IMR-90 (cell line): ENCODE data around the gene SLC24A3. TPM values are rescaled to one million over a fixed set of nuclear protein-coding genes. Genes with fewer than 3 reads are reported as not detected.

Source experiments
- ATAC-seq: fragments of 200-7000 bp; cut with Tn5 transposase; 2 replicates; pipeline ENCODE4 v1.9.1; 2020; ENCODE audit warnings: low read depth, mild to moderate bottlenecking, moderate library complexity
- BruUV-seq: library from RNA; stranded (reverse); fragments of 400-500 nt; replicated peaks from 2 replicates; lab custom pipeline; 2021; lab: Mats Ljungman, UMichigan
- CTCF ChIA-PET: fragments of 300-600 bp; formaldehyde crosslinking; extraction: SDS; loops from one replicate; lab custom pipeline; 2021; ENCODE audit warnings: antibody characterized with exemption; lab: Yijun Ruan, JAX
- POLR2A ChIA-PET: fragments of 300-600 bp; sonication (Branson Sonifier 250); formaldehyde crosslinking; loops from one replicate; lab custom pipeline; 2022; ENCODE audit warnings: antibody characterized with exemption; ENCODE audit not compliant: unreplicated experiment; lab: Charles Lee
- DNase-seq: peaks from one replicate; pipeline ENCODE4 v3.0.0; 2013
- H2AFZ ChIP-seq: replicated peaks from 2 replicates; pipeline ENCODE3; 2013; ENCODE audit warnings: low read length, mild to moderate bottlenecking; ENCODE audit not compliant: poor library complexity
- H2AK5ac ChIP-seq: 2 replicates; pipeline ENCODE4 v1.6.1; 2013; ENCODE audit warnings: low read depth, low read length, inconsistent platforms
- H2AK9ac ChIP-seq: replicated peaks from 2 replicates; pipeline ENCODE3; 2013; ENCODE audit warnings: mild to moderate bottlenecking, low read depth, low read length, moderate library complexity; ENCODE audit not compliant: poor library complexity
- H2BK120ac ChIP-seq: 2 replicates; pipeline ENCODE4 v1.6.1; 2013; ENCODE audit warnings: low read depth, low read length, inconsistent platforms
- H2BK15ac ChIP-seq: 3 replicates; pipeline ENCODE4 v1.6.1; 2013; ENCODE audit warnings: low read depth, low read length, inconsistent platforms
- H2BK20ac ChIP-seq: 2 replicates; pipeline ENCODE4 v1.6.1; 2013; ENCODE audit warnings: low read depth, mild to moderate bottlenecking, inconsistent platforms, low read length, moderate library complexity
- H2BK5ac ChIP-seq: 2 replicates; pipeline ENCODE4 v1.6.1; 2013; ENCODE audit warnings: mild to moderate bottlenecking, low read depth, low read length, inconsistent platforms; ENCODE audit not compliant: poor library complexity, severe bottlenecking
- H3K14ac ChIP-seq: replicated peaks from 2 replicates; pipeline ENCODE4 v1.6.1; 2013; ENCODE audit warnings: low read depth, low read length, inconsistent platforms
- H3K18ac ChIP-seq: 2 replicates; pipeline ENCODE4 v1.6.1; 2013; ENCODE audit warnings: low read depth, low read length, control low read depth
- H3K23ac ChIP-seq: 2 replicates; pipeline ENCODE4 v1.6.1; 2013; ENCODE audit warnings: low read depth, low read length, inconsistent platforms
- H3K27ac ChIP-seq: 2 replicates; pipeline ENCODE4 v1.5.1; 2013; ENCODE audit warnings: mild to moderate bottlenecking, control low read depth, low read length; ENCODE audit not compliant: insufficient read depth
- H3K27me3 ChIP-seq: 2 replicates; pipeline ENCODE4 v1.6.1; 2013; ENCODE audit warnings: low read length; ENCODE audit not compliant: control insufficient read depth, insufficient read depth
- H3K36me3 ChIP-seq: 2 replicates; pipeline ENCODE4 v1.6.1; 2013; ENCODE audit warnings: low read length, mixed read lengths; ENCODE audit not compliant: control insufficient read depth, insufficient read depth
- H3K4ac ChIP-seq: 2 replicates; pipeline ENCODE4 v1.6.1; 2013; ENCODE audit warnings: low read depth, low read length, inconsistent platforms
- H3K4me1 ChIP-seq: 2 replicates; pipeline ENCODE4 v1.6.1; 2013; ENCODE audit warnings: low read length, mixed read lengths; ENCODE audit not compliant: control insufficient read depth, insufficient read depth
- H3K4me2 ChIP-seq: 2 replicates; pipeline ENCODE4 v1.6.1; 2013; ENCODE audit warnings: low read depth, mild to moderate bottlenecking, control low read depth, low read length, moderate library complexity
- H3K4me3 ChIP-seq: 2 replicates; pipeline ENCODE4 v1.5.1; 2013; ENCODE audit warnings: low read depth, mild to moderate bottlenecking, control low read depth, low read length, moderate library complexity; ENCODE audit not compliant: insufficient read depth
- H3K56ac ChIP-seq: 2 replicates; pipeline ENCODE4 v1.6.1; 2013; ENCODE audit warnings: low read length, inconsistent platforms; ENCODE audit not compliant: insufficient read depth; ENCODE audit errors: extremely low read depth
- H3K79me1 ChIP-seq, 2 experiments: 2 replicates each; pipeline ENCODE4 v1.6.1; 2013; ENCODE audit warnings: low read length in 2 of 2, inconsistent platforms in 1 of 2, low read depth in 1 of 2
- H3K9ac ChIP-seq: 2 replicates; pipeline ENCODE4 v1.6.1; 2013; ENCODE audit warnings: low read depth, low read length, control low read depth
- H3K9me1 ChIP-seq: 2 replicates; pipeline ENCODE4 v1.6.1; 2013; ENCODE audit warnings: low read length, inconsistent platforms; ENCODE audit not compliant: insufficient read depth
- H3K9me3 ChIP-seq: 2 replicates; pipeline ENCODE4 v1.6.1; 2013; ENCODE audit warnings: low read length; ENCODE audit not compliant: control insufficient read depth, insufficient read depth
- H4K20me1 ChIP-seq: 2 replicates; pipeline ENCODE4 v1.6.1; 2013; ENCODE audit warnings: low read length, inconsistent platforms; ENCODE audit not compliant: insufficient read depth
- H4K5ac ChIP-seq: 2 replicates; pipeline ENCODE4 v1.6.1; 2013; ENCODE audit warnings: mild to moderate bottlenecking, low read depth, low read length, control low read depth
- H4K8ac ChIP-seq, 2 experiments: 2 replicates each; pipeline ENCODE4 v1.6.1; 2013; ENCODE audit warnings: low read depth in 2 of 2, low read length in 2 of 2, control low read depth in 1 of 2, inconsistent platforms in 1 of 2
- H4K91ac ChIP-seq: 2 replicates; pipeline ENCODE4 v1.6.1; 2013; ENCODE audit warnings: low read depth, low read length, inconsistent platforms; ENCODE audit not compliant: insufficient read depth
- CHD1 ChIP-seq: IDR thresholded peaks from 2 replicates; pipeline ENCODE4 v1.6.1; 2012; ENCODE audit warnings: low read depth, low read length, improper control_type of control experiment
- RAD21 ChIP-seq: IDR thresholded peaks from 2 replicates; pipeline ENCODE4 v1.6.1; 2012; ENCODE audit warnings: low read length, improper control_type of control experiment
- WGBS, 2 experiments: methylation state at CpG; one replicate each; pipeline versions ENCODE4 v1.1.5 to v1.1.7; 2013; ENCODE audit warnings: missing lambda C conversion rate in 2 of 2; ENCODE audit not compliant: insufficient read length in 1 of 2; ENCODE audit errors: extremely low coverage in 2 of 2; 5-methylcytosine and 5-hydroxymethylcytosine counted together
- dilution Hi-C: fragments of 300-500 bp; cut with HindIII; formaldehyde crosslinking; loops from one replicate; pipeline ENCODE4 v1.14.3; 2018; ENCODE audit warnings: low sequenced_read_pairs; ENCODE audit not compliant: unreplicated experiment
- in situ Hi-C: fragments of 300-500 bp; cut with MboI; formaldehyde crosslinking; loops from 3 replicates; pipeline ENCODE4 v1.14.3; 2019; ENCODE audit warnings: low sequenced_read_pairs, inconsistent platforms, mixed read lengths
- intact Hi-C: fragments of 100-400 bp; cut with micrococcal nuclease; formaldehyde crosslinking; loops from 2 replicates; pipeline ENCODE4 v1.10.0; 2022
- polyA plus RNA-seq, 3 experiments: library from polyadenylated mRNA; depleted of rRNA; stranded (reverse); fragments of >200 nt; gene quantifications; 2 replicates each; pipeline ENCODE4 v1.2.3, GENCODE V29; 2012; ENCODE audit warnings: low replicate concordance in 1 of 3
- total RNA-seq: library from RNA; depleted of rRNA; stranded (reverse); fragments of >200 nt; gene quantifications from 2 replicates; pipeline ENCODE4 v1.2.3, GENCODE V29; 2012
- TF ChIP-seq, protein P1 (sequence below): conservative IDR thresholded peaks from 2 replicates; pipeline ENCODE4 v1.5.1; 2012; ENCODE audit warnings: mild to moderate bottlenecking, low read depth, low read length, improper control_type of control experiment

The SLC24A3 gene
- total and polyA plus RNA-seq, 2 of the 4 experiments (the other 2 are of a cell fraction): not detected

DNA sequence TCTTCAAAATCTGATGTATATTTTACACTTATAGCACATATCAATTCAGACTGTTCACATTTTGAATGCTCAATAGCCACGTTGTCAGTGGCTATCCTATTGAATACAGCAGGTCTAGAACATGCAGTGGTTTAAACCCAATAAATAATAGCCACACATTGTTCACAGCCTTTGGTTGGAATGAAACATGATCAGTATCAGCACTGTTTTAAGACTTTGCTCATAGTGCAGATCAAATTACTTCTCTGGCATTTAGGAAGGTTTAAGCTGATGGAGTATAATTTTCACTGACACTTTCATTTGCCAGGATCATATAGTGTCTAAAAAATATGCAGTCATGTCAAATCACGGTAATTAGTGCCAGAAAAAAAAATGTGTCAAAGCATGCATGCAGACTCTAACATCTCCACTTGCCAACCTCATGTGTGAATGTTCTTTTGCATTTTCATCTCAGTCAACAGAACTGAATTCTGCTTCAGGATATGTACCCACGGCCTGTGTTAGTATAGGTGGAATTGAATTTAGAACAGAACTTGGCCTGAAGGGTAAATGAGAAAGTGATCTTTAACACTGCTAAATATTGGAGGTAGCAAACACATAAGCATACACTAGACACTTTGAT is 184.1 kb downstream of the SLC24A3 start:
- no peak for DNase-seq
- dilution Hi-C loops: no loop called here
- Histone ChIP-seq H4K5ac (no peak overlapping the region), H3K27me3 (no peaks in the 10 kb centered on the region), H3K14ac (no peak overlapping the region), H2BK15ac (no peak overlapping the region), H2AK5ac (no peak overlapping the region), H3K56ac (no peak overlapping the region), H3K4ac (no peak overlapping the region), H4K91ac (no peak overlapping the region), H3K9me1 (no peaks in the 10 kb centered on the region), H3K4me2 (no peak overlapping the region), H3K4me1 (no peaks in the 10 kb centered on the region), H2BK20ac (no peak overlapping the region), H4K20me1 (no peaks in the 10 kb centered on the region), H3K9ac (no peak overlapping the region), H2BK5ac (no peak overlapping the region), H4K8ac (no peak overlapping the region), H3K18ac (no peak overlapping the region), H3K4me3 (no peak overlapping the region), H2AK9ac (no peak overlapping the region), H2BK120ac (no peak overlapping the region), H3K36me3 (no peaks in the 10 kb centered on the region), H3K23ac (no peak overlapping the region), H2AFZ (no peak overlapping the region), H3K79me1 (no peaks in the 10 kb centered on the region), H3K27ac (no peak overlapping the region), H3K9me3 (peaks cover 3% of the 10 kb centered on the region; the same call in 1 of the 2 replicates)
- intact Hi-C loops: no loop called here
- in situ Hi-C loops: no loop called here
- no peak for ATAC-seq
- CTCF ChIA-PET: no interaction called here
- TF ChIP-seq, protein P1, sequence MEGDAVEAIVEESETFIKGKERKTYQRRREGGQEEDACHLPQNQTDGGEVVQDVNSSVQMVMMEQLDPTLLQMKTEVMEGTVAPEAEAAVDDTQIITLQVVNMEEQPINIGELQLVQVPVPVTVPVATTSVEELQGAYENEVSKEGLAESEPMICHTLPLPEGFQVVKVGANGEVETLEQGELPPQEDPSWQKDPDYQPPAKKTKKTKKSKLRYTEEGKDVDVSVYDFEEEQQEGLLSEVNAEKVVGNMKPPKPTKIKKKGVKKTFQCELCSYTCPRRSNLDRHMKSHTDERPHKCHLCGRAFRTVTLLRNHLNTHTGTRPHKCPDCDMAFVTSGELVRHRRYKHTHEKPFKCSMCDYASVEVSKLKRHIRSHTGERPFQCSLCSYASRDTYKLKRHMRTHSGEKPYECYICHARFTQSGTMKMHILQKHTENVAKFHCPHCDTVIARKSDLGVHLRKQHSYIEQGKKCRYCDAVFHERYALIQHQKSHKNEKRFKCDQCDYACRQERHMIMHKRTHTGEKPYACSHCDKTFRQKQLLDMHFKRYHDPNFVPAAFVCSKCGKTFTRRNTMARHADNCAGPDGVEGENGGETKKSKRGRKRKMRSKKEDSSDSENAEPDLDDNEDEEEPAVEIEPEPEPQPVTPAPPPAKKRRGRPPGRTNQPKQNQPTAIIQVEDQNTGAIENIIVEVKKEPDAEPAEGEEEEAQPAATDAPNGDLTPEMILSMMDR: no peak
- TF ChIP-seq CHD1 (no peak), RAD21 (no peak)
- POLR2A ChIA-PET: no interaction called here
- no CpG with 5 or more reads among the region's 3 CpGs for WGBS, 2 experiments
- no TSS peak for BruUV-seq
